GM10248 (cell line): ENCODE measurements around the gene ZNF175.

Experiments used
- CTCF ChIA-PET: fragments of 300-600 bp; sonication (Branson Sonifier 250); formaldehyde crosslinking; extraction: SDS; loops from one replicate; lab custom pipeline; 2021; ENCODE audit warnings: antibody characterized with exemption; lab: Yijun Ruan, JAX
- POLR2A ChIA-PET: fragments of 350-650 bp; sonication (Branson Sonifier 250); formaldehyde crosslinking; extraction: SDS; loops from one replicate; lab custom pipeline; 2020; ENCODE audit warnings: antibody characterized with exemption; lab: Yijun Ruan, JAX
- DNase-seq: peaks from one replicate; pipeline ENCODE4 v3.0.0; 2012; ENCODE audit errors: extremely low spot score
- TF ChIP-seq, protein P1 (sequence below): IDR thresholded peaks from 2 replicates; pipeline ENCODE4 v1.5.1; 2012; ENCODE audit warnings: mild to moderate bottlenecking, low read depth; ENCODE audit errors: extremely low read depth, missing control alignments, control extremely low read depth

Gene ZNF175

DNA sequence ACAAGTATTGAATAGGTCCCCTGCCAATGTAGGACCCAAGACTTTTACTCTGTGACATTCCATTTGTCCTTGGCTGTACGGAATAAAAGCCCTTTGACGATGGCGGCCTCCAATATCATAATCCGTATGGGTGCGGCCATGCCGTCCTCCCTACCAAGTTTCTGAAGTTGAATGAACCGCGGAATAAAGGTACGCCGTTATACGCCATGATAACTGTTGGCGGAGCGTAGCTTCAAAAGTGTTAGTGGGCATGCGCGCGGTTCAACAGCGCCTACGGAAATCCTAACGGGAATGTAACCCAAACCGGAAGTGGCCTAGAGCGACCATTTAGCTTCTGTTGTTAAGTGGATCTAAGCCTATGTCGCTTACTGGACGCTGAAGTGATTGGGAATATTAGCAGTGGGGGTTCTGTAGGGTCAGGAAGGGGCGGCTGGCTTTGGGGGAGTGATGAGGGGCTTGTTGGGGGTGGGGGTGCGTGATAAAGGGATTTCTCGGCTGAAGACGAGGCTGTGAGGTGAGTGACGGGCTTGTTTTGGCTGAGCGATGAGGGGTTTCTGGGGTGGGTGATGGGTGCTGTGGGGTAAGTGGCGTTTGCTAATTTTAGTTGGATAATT, at the start of gene ZNF175:
ZNF175 (plus strand) TSS at position 322 of the 614 bp plus-strand sequence. CDS start 2,047 bp downstream, outside the sequence.
- CTCF ChIA-PET = interaction anchor here (1.1 kb wide), 1 partner anchor 37 kb away, joined by 4 read pairs; no protein-coding TSS in a partner anchor
- POLR2A ChIA-PET = no interaction called here
- peak; percentile 80 for DNase-seq
- TF ChIP-seq, protein P1, sequence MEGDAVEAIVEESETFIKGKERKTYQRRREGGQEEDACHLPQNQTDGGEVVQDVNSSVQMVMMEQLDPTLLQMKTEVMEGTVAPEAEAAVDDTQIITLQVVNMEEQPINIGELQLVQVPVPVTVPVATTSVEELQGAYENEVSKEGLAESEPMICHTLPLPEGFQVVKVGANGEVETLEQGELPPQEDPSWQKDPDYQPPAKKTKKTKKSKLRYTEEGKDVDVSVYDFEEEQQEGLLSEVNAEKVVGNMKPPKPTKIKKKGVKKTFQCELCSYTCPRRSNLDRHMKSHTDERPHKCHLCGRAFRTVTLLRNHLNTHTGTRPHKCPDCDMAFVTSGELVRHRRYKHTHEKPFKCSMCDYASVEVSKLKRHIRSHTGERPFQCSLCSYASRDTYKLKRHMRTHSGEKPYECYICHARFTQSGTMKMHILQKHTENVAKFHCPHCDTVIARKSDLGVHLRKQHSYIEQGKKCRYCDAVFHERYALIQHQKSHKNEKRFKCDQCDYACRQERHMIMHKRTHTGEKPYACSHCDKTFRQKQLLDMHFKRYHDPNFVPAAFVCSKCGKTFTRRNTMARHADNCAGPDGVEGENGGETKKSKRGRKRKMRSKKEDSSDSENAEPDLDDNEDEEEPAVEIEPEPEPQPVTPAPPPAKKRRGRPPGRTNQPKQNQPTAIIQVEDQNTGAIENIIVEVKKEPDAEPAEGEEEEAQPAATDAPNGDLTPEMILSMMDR = no peak

DNA sequence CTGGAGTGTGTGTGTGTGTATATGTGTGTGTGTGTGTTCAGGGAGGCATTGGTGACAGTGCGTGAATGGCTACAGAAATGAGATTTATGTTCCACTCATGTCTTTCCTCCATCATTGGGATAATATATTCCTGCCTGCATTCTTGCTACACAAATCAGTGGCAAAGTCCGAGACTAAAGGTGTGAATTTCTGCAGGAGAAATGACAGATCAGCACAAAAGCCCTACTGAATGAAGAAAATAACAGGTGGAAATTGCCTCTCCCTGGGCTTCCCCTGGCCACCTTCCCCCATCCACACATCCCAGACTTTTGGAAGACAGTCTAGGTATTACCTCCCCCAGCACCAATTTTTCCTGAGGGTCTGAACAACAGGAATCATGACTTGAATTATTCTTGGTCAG, 49.7 kb upstream of the ZNF175 start:
- TF ChIP-seq, protein P1 = no peak
- DNase-seq = no peak
- ChIA-PET POLR2A (no interaction called here), CTCF (no interaction called here)

DNA sequence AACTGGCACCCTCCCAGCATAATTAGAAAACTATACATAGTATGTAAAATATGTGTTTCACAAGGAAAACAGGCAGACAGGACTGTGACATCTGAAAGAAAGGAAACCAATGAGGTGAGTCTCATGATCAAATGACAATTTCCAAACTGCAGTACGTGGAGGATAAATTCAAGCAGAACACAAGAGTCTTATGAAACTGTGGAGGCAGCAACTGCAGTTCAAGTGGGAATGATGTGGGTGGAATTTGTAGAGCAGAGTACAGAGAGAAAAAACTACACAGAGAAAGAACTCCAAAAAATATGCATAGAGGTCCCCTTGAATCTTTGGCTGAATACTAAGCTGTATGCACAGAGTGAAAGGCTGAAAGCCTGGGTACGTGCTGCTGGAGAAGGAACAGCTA, 49.3 kb upstream of the ZNF175 start:
- DNase-seq = no peak
- POLR2A ChIA-PET = no interaction called here
- CTCF ChIA-PET = interaction anchor here (0.7 to 1.6 kb wide), 3 partner anchors 8 to 49 kb away, joined by 3 to 5 read pairs (median 5); no protein-coding TSS in a partner anchor
- TF ChIP-seq, protein P1 = no peak

DNA sequence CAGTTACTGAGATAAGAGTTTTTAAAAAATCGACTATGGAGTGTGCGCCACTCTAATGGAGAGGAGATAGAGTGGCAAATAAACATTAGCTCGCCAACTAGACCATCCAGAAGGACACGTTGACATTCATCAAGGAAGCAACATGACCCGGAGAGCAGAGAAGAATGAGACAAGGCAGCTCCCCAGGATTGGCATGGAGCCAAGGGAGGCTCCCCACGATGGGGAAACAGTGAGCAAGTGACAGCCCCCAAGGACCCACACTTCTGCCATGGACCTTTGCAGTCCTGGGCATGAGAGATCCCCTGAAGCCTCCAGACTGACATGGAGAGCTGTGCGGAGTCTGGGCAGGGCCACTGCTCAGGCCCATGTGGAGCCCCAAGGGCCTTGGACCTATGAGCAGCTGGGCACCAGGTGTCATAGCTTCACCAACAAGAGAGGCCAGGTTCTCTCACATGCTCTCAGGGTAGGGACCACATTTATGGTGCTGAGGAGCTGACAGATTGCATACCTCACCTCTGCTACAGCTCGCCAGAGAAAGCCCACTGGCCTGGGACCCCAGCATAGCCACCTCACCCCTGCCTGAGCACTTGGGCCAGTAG, 46.3 kb upstream of the ZNF175 start:
- ChIA-PET CTCF (interaction anchor here (0.7 to 9.6 kb wide), 3 partner anchors 10 to 103 kb away, joined by 3 to 60 read pairs (median 4); no protein-coding TSS in a partner anchor), POLR2A (no interaction called here)
- TF ChIP-seq, protein P1 = no peak
- no peak for DNase-seq

DNA sequence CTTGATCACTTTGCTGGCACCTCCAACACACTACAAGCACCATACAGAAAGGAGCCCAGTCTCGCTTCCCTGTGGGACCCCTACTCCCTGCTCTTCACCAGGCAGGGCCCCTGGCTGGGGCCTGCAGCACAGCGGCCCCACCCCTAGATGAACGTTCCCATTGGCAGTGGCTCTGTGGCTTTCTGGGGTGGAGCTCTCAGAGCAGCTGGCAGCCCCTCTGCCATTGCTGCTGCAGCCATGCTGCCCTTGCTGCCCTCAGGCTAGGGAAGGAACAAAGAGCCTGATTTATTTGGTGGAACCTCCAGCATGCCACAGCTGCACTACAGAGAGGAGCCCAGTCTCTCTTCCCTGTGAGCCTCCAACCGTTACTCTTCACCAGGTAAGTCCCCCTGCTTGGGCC, 45.4 kb upstream of the ZNF175 start:
- TF ChIP-seq, protein P1 = no peak

DNA sequence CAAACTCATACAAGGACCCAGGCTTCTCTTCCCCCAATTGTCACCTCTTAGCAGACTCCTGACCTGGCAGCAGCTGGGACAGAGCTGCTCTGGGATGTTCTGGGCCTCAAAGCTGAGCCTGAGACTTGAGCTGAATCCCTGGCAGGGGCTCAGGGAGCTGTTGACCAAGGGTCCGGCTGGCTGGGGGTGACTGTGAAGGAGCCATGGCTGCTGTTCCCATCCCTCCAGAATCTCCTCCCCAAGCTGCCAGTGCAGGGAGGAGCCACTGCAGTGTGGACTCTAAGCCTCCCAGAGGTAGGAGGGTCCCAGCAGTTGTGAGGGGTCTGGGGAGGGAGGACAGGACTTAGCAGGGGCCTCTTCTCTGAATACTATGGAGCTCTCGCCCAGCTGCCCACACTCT, 41.8 kb upstream of the ZNF175 start:
- CTCF ChIA-PET = interaction anchor here (2.9 to 9.6 kb wide), 2 partner anchors 14 to 128 kb away, joined by 9 to 60 read pairs; no protein-coding TSS in a partner anchor

More for the DNA sequence above, 45.4 kb upstream of the ZNF175 start:
- no peak for DNase-seq
- ChIA-PET POLR2A (no interaction called here), CTCF (interaction anchor here (9.6 kb wide), 1 partner anchor 11 kb away, joined by 60 read pairs; no protein-coding TSS in a partner anchor)

More for the DNA sequence above, 41.8 kb upstream of the ZNF175 start:
- no peak for DNase-seq
- POLR2A ChIA-PET = no interaction called here
- TF ChIP-seq, protein P1 = no peak
